Prostate gland (tissue), 2 donors: ENCODE results near the gene TMPO. TPM values are rescaled to one million over a fixed set of nuclear protein-coding genes. Genes with fewer than 3 reads are reported as not detected.
"Not testable (repeated sequence)": the region's sequence is repeated elsewhere in the genome, so short reads cannot be mapped to it uniquely, and the experiment has no call there.

Source experiments
- DNase-seq: peaks from one replicate; pipeline ENCODE4 v3.0.0-alpha.2; 2019; ENCODE audit warnings: low spot score
- H3K27ac ChIP-seq, 2 donors: fragments of 200-600 bp; sonication (generic); 2 replicates each; pipeline ENCODE4 v1.5.1; 2017 to 2019
- H3K27me3 ChIP-seq: fragments of 200-600 bp; sonication (generic); replicated peaks from 2 replicates; pipeline ENCODE4 v1.5.1; 2019; ENCODE audit not compliant: insufficient read depth
- H3K36me3 ChIP-seq, 2 donors: fragments of 200-600 bp; sonication (generic); 1 replicate in 1 of 2; 2 replicates in 1 of 2; pipeline versions ENCODE4 v1.5.1 to v1.8.1; 2017 to 2019
- H3K4me1 ChIP-seq: fragments of 200-600 bp; sonication (generic); replicated peaks from 2 replicates; pipeline ENCODE4 v1.5.1; 2019
- H3K4me3 ChIP-seq, 2 donors: fragments of 200-600 bp; sonication (generic); 2 replicates each; pipeline ENCODE4 v1.5.1; 2017 to 2019
- H3K9me3 ChIP-seq: fragments of 200-600 bp; sonication (generic); 2 replicates; pipeline ENCODE4 v1.5.1; 2017
- CTCF ChIP-seq, 4 experiments: fragments of 200-600 bp in 2 of 4; fragments of 450-650 bp in 2 of 4; sonication (generic) in 2 of 4; IDR thresholded peaks; 1 replicate in 3 of 4; 2 replicates in 1 of 4; pipeline ENCODE4 v1.5.1; 2016 to 2019; ENCODE audit warnings: antibody characterized with exemption in 4 of 4, mild to moderate bottlenecking in 2 of 4, moderate library complexity in 2 of 4
- POLR2A ChIP-seq: fragments of 450-650 bp; IDR thresholded peaks from one replicate; pipeline ENCODE4 v1.6.1; 2016; ENCODE audit warnings: antibody characterized with exemption, mild to moderate bottlenecking
- POLR2AphosphoS5 ChIP-seq: sonication (generic); formaldehyde crosslinking; IDR thresholded peaks from one replicate; pipeline ENCODE4 v1.6.1; 2017; ENCODE audit warnings: antibody characterized with exemption
- WGBS: methylation state at CpG from one replicate; pipeline ENCODE4 v1.1.5; 2018; 5-methylcytosine and 5-hydroxymethylcytosine counted together
- intact Hi-C: fragments of 100-400 bp; cut with DNase I; formaldehyde crosslinking; loops from one replicate; pipeline ENCODE4 v1.14.2; 2022
- total RNA-seq, 2 donors: library from RNA; depleted of rRNA; stranded (reverse); fragments of >200 nt; gene quantifications; one replicate each; pipeline ENCODE4 v1.1.0, GENCODE V29; 2016

TMPO gene
- total RNA-seq, 2 donors from 2014 or later: 47.7 to 79.6 TPM

GRCh38 chr12:98503342-98503591 lies 12.1 kb upstream of the TMPO start:
- peak; percentile 92 for DNase-seq
- H3K4me3 ChIP-seq: peak overlapping the region; percentile 52 to 59
- no peaks in the 10 kb centered on the region for H3K4me1 ChIP-seq
- H3K36me3 ChIP-seq: no peaks in the 10 kb centered on the region
- H3K27me3 ChIP-seq: no peaks in the 10 kb centered on the region
- intact Hi-C loops: loop anchor here (1.0 kb wide), 1 partner anchor 12 kb away; the partner anchor contains the start of gene TMPO
- H3K9me3 ChIP-seq: no peaks in the 10 kb centered on the region
- peak overlapping the region; percentile 94 to 96 for H3K27ac ChIP-seq
- TF ChIP-seq POLR2A: no peak
- peak; percentile 75 for TF ChIP-seq POLR2AphosphoS5
- TF ChIP-seq CTCF (IDR thresholded peaks at IDR 0.05): no peak
- under 1% methylated on average over 16 of the region's 16 CpGs for WGBS

GRCh38 chr12:98503592-98504367 lies 11.6 kb upstream of the TMPO start:
- no peaks in the 10 kb centered on the region for H3K4me1 ChIP-seq
- H3K4me3 ChIP-seq: peak overlapping the region; percentile 52 to 59
- H3K27ac ChIP-seq: peak overlapping the region; percentile 94 to 96
- no peaks in the 10 kb centered on the region for H3K9me3 ChIP-seq
- peak; percentile 88 for DNase-seq
- H3K36me3 ChIP-seq: no peaks in the 10 kb centered on the region
- intact Hi-C loops: loop anchor here (1.0 kb wide), 1 partner anchor 12 kb away; the partner anchor contains the start of gene TMPO
- TF ChIP-seq CTCF (IDR thresholded peaks at IDR 0.05) (no peak), POLR2A (no peak), POLR2AphosphoS5 (no peak)
- WGBS: under 1% methylated on average over 43 of the region's 43 CpGs
- no peaks in the 10 kb centered on the region for H3K27me3 ChIP-seq

GRCh38 chr12:98504368-98504617 lies 11.1 kb upstream of the TMPO start:
- intact Hi-C loops: no loop called here
- DNase-seq: no peak
- Histone ChIP-seq H3K27me3 (no peaks in the 10 kb centered on the region), H3K4me1 (no peaks in the 10 kb centered on the region), H3K27ac (peak overlapping the region; percentile 94 to 96), H3K36me3 (no peaks in the 10 kb centered on the region), H3K4me3 (peak overlapping the region; percentile 52 to 59), H3K9me3 (no peaks in the 10 kb centered on the region)
- TF ChIP-seq POLR2A: no peak
- no peak for TF ChIP-seq POLR2AphosphoS5
- TF ChIP-seq CTCF (IDR thresholded peaks at IDR 0.05): no peak
- 30% methylated on average over 3 of the region's 3 CpGs for WGBS

- TF ChIP-seq POLR2A (no peak), CTCF (IDR thresholded peaks at IDR 0.05) (no peak), POLR2AphosphoS5 (no peak)
- Histone ChIP-seq H3K9me3 (no peaks in the 10 kb centered on the region), H3K36me3 (no peaks in the 10 kb centered on the region), H3K4me3 (no peak overlapping the region), H3K27ac (no peak overlapping the region), H3K4me1 (no peaks in the 10 kb centered on the region), H3K27me3 (no peaks in the 10 kb centered on the region)
- 85% methylated on average over 2 of the region's 2 CpGs for WGBS
- intact Hi-C loops: no loop called here
- DNase-seq: no peak
Measured at GRCh38 chr12:98509063-98509462, 6.3 kb upstream of the TMPO start.

- H3K4me3 ChIP-seq, H3K27me3 ChIP-seq, H3K9me3 ChIP-seq, H3K36me3 ChIP-seq, H3K4me1 ChIP-seq, DNase-seq, H3K27ac ChIP-seq, intact Hi-C loops: not testable (repeated sequence)
- 94% methylated on average over 5 of the region's 5 CpGs for WGBS
Measured at GRCh38 chr12:98511806-98512205, 3.6 kb upstream of the TMPO start.
